ENCODE data around the gene MBTPS1. TPM values are rescaled to one million over a fixed set of nuclear protein-coding genes. Genes with fewer than 3 reads are reported as not detected.

The MBTPS1 gene
- total RNA-seq, 4 donors from 2014 or later, result 70.0 to 116 (median 86.5) TPM

DNA sequence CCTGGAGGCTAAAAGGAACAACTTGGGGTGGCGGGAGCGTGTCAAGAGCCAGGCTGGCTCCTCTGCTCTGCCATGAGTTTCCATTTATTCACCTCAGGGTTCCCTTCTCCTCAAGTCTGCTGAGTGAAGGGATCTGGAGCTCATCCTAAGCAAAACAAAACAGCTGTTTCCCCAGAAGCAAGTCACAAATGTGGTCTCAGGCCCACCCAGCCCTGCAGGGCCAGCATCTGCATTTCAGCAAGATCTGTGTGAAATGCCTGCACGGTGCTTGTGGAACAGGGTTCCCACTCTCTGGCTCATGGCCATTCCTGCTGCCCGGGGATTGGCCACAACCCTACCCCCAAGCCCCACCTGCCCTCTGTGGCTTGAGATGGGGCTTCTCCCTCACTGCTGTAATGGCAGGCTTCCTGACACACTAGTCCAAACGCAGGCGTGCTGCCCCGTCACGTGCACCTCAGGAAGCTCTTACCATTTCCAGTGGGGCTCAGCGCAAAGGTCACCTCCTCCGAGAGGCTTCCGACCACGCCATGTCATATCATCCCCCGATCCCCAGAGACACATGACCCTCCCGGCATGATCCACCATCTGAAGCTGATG is 76.4 kb downstream of the MBTPS1 start:
- Histone ChIP-seq H3K9me3 (peaks cover 5% of the 10 kb centered on the region), H3K36me3 (no peaks in the 10 kb centered on the region), H3K27ac (no peak overlapping the region), H3K27me3 (peaks cover 39% of the 10 kb centered on the region), H3K4me1 (peaks cover 9% of the 10 kb centered on the region), H3K4me3 (no peak overlapping the region)
- DNase-seq (ENCODE audit: low spot score in 2 of 2), result no peak
- WGBS, result 61% methylated on average over 14 of the region's 14 CpGs
- TF ChIP-seq, protein P1, sequence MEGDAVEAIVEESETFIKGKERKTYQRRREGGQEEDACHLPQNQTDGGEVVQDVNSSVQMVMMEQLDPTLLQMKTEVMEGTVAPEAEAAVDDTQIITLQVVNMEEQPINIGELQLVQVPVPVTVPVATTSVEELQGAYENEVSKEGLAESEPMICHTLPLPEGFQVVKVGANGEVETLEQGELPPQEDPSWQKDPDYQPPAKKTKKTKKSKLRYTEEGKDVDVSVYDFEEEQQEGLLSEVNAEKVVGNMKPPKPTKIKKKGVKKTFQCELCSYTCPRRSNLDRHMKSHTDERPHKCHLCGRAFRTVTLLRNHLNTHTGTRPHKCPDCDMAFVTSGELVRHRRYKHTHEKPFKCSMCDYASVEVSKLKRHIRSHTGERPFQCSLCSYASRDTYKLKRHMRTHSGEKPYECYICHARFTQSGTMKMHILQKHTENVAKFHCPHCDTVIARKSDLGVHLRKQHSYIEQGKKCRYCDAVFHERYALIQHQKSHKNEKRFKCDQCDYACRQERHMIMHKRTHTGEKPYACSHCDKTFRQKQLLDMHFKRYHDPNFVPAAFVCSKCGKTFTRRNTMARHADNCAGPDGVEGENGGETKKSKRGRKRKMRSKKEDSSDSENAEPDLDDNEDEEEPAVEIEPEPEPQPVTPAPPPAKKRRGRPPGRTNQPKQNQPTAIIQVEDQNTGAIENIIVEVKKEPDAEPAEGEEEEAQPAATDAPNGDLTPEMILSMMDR (IDR thresholded peaks at IDR 0.05), result no peak
- no peak for TF ChIP-seq EP300 (IDR thresholded peaks at IDR 0.05)
- TF ChIP-seq POLR2AphosphoS5 (IDR thresholded peaks at IDR 0.05), result no peak
- no peak for TF ChIP-seq POLR2A (IDR thresholded peaks at IDR 0.05)

DNA sequence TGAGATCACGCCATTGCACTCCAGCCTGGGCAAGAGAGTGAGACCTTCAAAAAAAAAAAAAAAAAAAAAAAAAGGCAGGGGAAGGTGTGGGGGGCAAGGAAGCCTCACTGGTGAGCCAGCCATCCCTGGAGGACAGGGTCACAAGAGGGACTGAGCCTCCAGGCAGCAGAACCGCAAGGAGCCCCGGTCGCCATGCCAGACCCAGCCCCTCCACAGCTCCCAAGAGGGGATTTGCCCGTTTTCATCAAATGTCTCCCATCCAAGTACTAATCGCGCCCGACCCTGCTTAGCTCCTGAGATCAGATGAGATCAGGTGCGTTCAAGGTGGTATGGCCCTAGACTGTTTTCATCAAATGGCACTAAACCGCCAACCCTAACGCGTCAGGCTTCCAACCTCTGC is 77.0 kb downstream of the MBTPS1 start:
- no peak overlapping the region for H3K4me3 ChIP-seq
- no peaks in the 10 kb centered on the region for H3K36me3 ChIP-seq
- H3K9me3 ChIP-seq, result peaks cover 5% of the 10 kb centered on the region
- TF ChIP-seq POLR2AphosphoS5 (IDR thresholded peaks at IDR 0.05) (no peak), EP300 (IDR thresholded peaks at IDR 0.05) (no peak), POLR2A (IDR thresholded peaks at IDR 0.05) (no peak)
- TF ChIP-seq, protein P1 (IDR thresholded peaks at IDR 0.05), result no peak
- no peak overlapping the region for H3K27ac ChIP-seq
- WGBS, result 87% methylated on average over 12 of the region's 12 CpGs
- no peak for DNase-seq (ENCODE audit: low spot score in 2 of 2)
- H3K27me3 ChIP-seq, result peaks cover 35% of the 10 kb centered on the region
- H3K4me1 ChIP-seq, result peaks cover 9% of the 10 kb centered on the region

DNA sequence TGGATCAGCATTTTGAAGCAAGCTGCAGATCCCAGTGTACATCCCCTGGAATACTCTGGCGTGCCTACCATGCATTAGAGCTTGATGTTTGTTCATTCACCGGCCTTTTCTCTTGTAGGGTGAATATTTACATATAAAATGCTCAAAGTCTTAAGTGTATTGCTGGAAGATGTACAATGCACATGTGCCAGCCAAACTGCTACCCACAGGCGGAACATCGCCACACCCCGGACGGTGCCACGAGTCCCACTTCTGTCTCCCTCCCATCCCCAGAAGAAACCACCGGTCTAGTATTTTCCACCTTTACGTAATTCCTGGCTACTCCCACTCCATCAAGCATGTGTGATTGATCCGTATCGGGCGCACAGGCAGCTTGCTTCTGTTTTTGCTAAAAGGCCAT is 78.3 kb downstream of the MBTPS1 start:
- no peak for DNase-seq (ENCODE audit: low spot score in 2 of 2)
- Histone ChIP-seq H3K27me3 (peaks cover 28% of the 10 kb centered on the region), H3K4me3 (no peak overlapping the region), H3K9me3 (peaks cover 5% of the 10 kb centered on the region), H3K27ac (no peak overlapping the region), H3K36me3 (no peaks in the 10 kb centered on the region), H3K4me1 (peaks cover 7% of the 10 kb centered on the region)
- TF ChIP-seq, protein P1 (IDR thresholded peaks at IDR 0.05), result no peak
- TF ChIP-seq EP300 (IDR thresholded peaks at IDR 0.05) (no peak), POLR2A (IDR thresholded peaks at IDR 0.05) (no peak)
- WGBS, result 77% methylated on average over 12 of the region's 12 CpGs

GRCh38 chr16:84036982-84037425 is 79.7 kb downstream of the MBTPS1 start:
- H3K4me1 ChIP-seq, result no peaks in the 10 kb centered on the region
- no peak for TF ChIP-seq EP300 (IDR thresholded peaks at IDR 0.05)
- no peak for TF ChIP-seq POLR2A (IDR thresholded peaks at IDR 0.05)
- TF ChIP-seq, protein P1 (IDR thresholded peaks at IDR 0.05), result no peak
- TF ChIP-seq POLR2AphosphoS5 (IDR thresholded peaks at IDR 0.05), result no peak
- 48% methylated on average over 8 of the region's 8 CpGs for WGBS
- no peak overlapping the region for H3K27ac ChIP-seq
- no peak overlapping the region for H3K4me3 ChIP-seq
- H3K27me3 ChIP-seq, result peaks cover 18% of the 10 kb centered on the region
- DNase-seq (ENCODE audit: low spot score in 2 of 2), result no peak
- H3K9me3 ChIP-seq, result peaks cover 5% of the 10 kb centered on the region
- H3K36me3 ChIP-seq, result no peaks in the 10 kb centered on the region

GRCh38 chr16:84036131-84036530 is 80.6 kb downstream of the MBTPS1 start:
- WGBS, result 84% methylated on average over 3 of the region's 3 CpGs
- H3K9me3 ChIP-seq, result peaks cover 5% of the 10 kb centered on the region
- no peak overlapping the region for H3K27ac ChIP-seq
- peaks cover 10% of the 10 kb centered on the region for H3K27me3 ChIP-seq
- no peak for DNase-seq (ENCODE audit: low spot score in 2 of 2)
- H3K4me1 ChIP-seq, result no peaks in the 10 kb centered on the region
- TF ChIP-seq EP300 (IDR thresholded peaks at IDR 0.05) (no peak), POLR2AphosphoS5 (IDR thresholded peaks at IDR 0.05) (no peak), POLR2A (IDR thresholded peaks at IDR 0.05) (no peak)
- TF ChIP-seq, protein P1 (IDR thresholded peaks at IDR 0.05), result no peak
- H3K4me3 ChIP-seq, result no peak overlapping the region
- H3K36me3 ChIP-seq, result no peaks in the 10 kb centered on the region

Measured in suprapubic skin (tissue), 4 donors.